Neutrophil (primary cell): Measurements from ENCODE around the gene HRH1.
"Not testable (repeated sequence)": the region's sequence is repeated elsewhere in the genome, so short reads cannot be mapped to it uniquely, and the experiment has no call there.

ENCODE experiments used
- H3K27ac ChIP-seq: fragments of 200-600 bp; sonication (generic); 2 replicates; pipeline ENCODE4 v1.5.1; 2016; ENCODE audit warnings: mild to moderate bottlenecking, moderate library complexity
- H3K27me3 ChIP-seq: fragments of 200-600 bp; sonication (generic); 2 replicates; pipeline ENCODE4 v1.6.0; 2016; ENCODE audit warnings: mild to moderate bottlenecking
- H3K36me3 ChIP-seq: fragments of 200-600 bp; sonication (generic); 2 replicates; pipeline ENCODE4 v1.5.1; 2017
- H3K4me1 ChIP-seq, 2 experiments: fragments of 200-600 bp in 1 of 2; sonication (generic) in 1 of 2; 1 replicate in 1 of 2; 2 replicates in 1 of 2; pipeline versions ENCODE4 v1.5.1 to v1.6.1; 2013 to 2016; ENCODE audit warnings: low read depth in 1 of 2, low read length in 1 of 2, mild to moderate bottlenecking in 1 of 2, moderate library complexity in 1 of 2; ENCODE audit not compliant: control insufficient read depth in 1 of 2, insufficient read depth in 1 of 2
- H3K4me3 ChIP-seq, 2 experiments: fragments of 200-600 bp in 1 of 2; sonication (generic) in 1 of 2; 1 replicate in 1 of 2; 2 replicates in 1 of 2; pipeline ENCODE4 v1.5.1; 2013 to 2016; ENCODE audit warnings: low read depth in 1 of 2, low read length in 1 of 2, mild to moderate bottlenecking in 1 of 2, moderate library complexity in 1 of 2
- H3K9me3 ChIP-seq: fragments of 200-600 bp; sonication (generic); 2 replicates; pipeline ENCODE4 v1.5.1; 2016
- CTCF ChIP-seq: fragments of 200-600 bp; sonication (generic); IDR thresholded peaks from 2 replicates; pipeline ENCODE4 v1.5.1; 2016; ENCODE audit warnings: antibody characterized with exemption

The HRH1 gene

GRCh38 chr3:11204697-11205348 lies 50.5 kb downstream of the HRH1 start:
- H3K4me3 ChIP-seq, result no peak overlapping the region
- H3K36me3 ChIP-seq, result peaks cover 49% of the 10 kb centered on the region
- H3K9me3 ChIP-seq, result no peaks in the 10 kb centered on the region
- H3K27me3 ChIP-seq, result no peaks in the 10 kb centered on the region
- no peak overlapping the region for H3K27ac ChIP-seq
- no peak for TF ChIP-seq CTCF
- H3K4me1 ChIP-seq, result peaks cover 21 to 23% of the 10 kb centered on the region in 2 experiments

DNA sequence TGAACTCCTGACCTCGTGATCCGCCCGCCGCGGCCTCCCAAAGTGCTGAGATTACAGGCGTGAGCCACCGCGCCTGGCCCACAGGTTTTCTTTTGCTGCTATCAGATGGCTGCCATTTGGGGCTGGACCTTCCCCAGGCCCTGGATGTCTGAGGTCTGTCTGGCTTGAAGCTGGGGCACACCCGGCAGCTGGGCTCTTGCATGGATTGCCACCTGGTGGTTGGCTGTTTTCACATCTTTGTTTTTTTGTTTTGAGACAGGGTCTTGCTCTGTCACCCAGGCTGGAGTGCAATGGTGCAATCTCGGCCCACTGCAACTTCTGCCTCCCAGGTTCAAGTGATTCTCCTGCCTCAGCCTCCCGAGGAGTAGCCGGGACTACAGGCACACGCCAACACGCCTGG lies 51.6 kb downstream of the HRH1 start:
- not testable (repeated sequence) for H3K27me3 ChIP-seq, H3K4me3 ChIP-seq, H3K9me3 ChIP-seq, H3K27ac ChIP-seq
- H3K36me3 ChIP-seq, result peaks cover 56% of the 10 kb centered on the region
- peaks cover 11 to 12% of the 10 kb centered on the region in 2 experiments for H3K4me1 ChIP-seq

- peaks cover 57% of the 10 kb centered on the region for H3K36me3 ChIP-seq
- peaks cover 6 to 8% of the 10 kb centered on the region in 2 experiments for H3K4me1 ChIP-seq
- no peak for TF ChIP-seq CTCF
- no peaks in the 10 kb centered on the region for H3K27me3 ChIP-seq
- no peaks in the 10 kb centered on the region for H3K9me3 ChIP-seq
- no peak overlapping the region for H3K4me3 ChIP-seq
- H3K27ac ChIP-seq, result no peak overlapping the region
Observed at GRCh38 chr3:11206316-11206715, 52.0 kb downstream of the HRH1 start.

- Histone ChIP-seq H3K9me3 (no peaks in the 10 kb centered on the region), H3K36me3 (peaks cover 62% of the 10 kb centered on the region), H3K27me3 (no peaks in the 10 kb centered on the region), H3K4me1 (peaks cover under 1 to 1% of the 10 kb centered on the region in 2 experiments), H3K27ac (no peak overlapping the region), H3K4me3 (no peak overlapping the region)
- TF ChIP-seq CTCF, result no peak
Observed at GRCh38 chr3:11206953-11207352, 52.7 kb downstream of the HRH1 start.

- no peak for TF ChIP-seq CTCF
- no peak overlapping the region for H3K27ac ChIP-seq
Observed at GRCh38 chr3:11211531-11212298, 57.4 kb downstream of the HRH1 start.

GRCh38 chr3:11212299-11212608 lies 58.0 kb downstream of the HRH1 start:
- H3K4me3 ChIP-seq, result no peak overlapping the region
- H3K4me1 ChIP-seq, result no peaks in the 10 kb centered on the region
- H3K27ac ChIP-seq, result no peak overlapping the region

More at GRCh38 chr3:11211531-11212298, 57.4 kb downstream of the HRH1 start:
- no peaks in the 10 kb centered on the region for H3K27me3 ChIP-seq
- peaks cover 61% of the 10 kb centered on the region for H3K36me3 ChIP-seq
- no peak overlapping the region for H3K4me3 ChIP-seq
- no peaks in the 10 kb centered on the region for H3K9me3 ChIP-seq
- no peaks in the 10 kb centered on the region for H3K4me1 ChIP-seq

More at GRCh38 chr3:11212299-11212608, 58.0 kb downstream of the HRH1 start:
- Histone ChIP-seq H3K27me3 (no peaks in the 10 kb centered on the region), H3K9me3 (no peaks in the 10 kb centered on the region), H3K36me3 (peaks cover 55% of the 10 kb centered on the region)
- no peak for TF ChIP-seq CTCF
